Urothelium cell line (cell line): ENCODE results near the gene ABITRAM.

Experiments
- DNase-seq: peaks from one replicate; pipeline ENCODE4 v3.0.0; 2011; ENCODE audit warnings: low spot score, mixed read lengths
- FAIRE-seq: peaks from 2 replicates; lab custom pipeline; 2011; peaks lifted over from hg19 to GRCh38; lab: Jason Lieb, UNC

Gene ABITRAM

DNA sequence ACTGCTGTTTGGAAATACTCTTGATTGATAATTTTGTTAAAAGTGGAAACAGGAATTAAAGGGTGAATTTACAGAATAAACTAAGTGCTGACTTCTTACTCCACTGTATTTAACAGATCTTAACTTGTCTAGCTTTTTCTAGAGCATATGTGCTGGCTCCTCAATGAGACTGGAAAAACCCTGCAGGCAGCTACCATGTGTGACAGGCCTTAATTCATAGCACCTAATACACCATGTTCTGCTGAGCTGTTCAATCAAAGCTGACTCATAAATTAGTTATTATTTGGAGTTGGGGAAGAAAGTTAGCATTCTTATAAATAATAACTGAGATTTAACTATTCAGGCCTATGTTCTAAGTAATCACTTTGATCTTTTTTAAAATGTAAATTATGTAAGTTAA is 49.7 kb downstream of the ABITRAM start:
- FAIRE-seq (no peak), DNase-seq (no peak)
